Activated T-cell treated with anti-CD3 and anti-CD28 coated beads, Interleukin-2, amount 50 U/mL, for 72 hours (primary cell): ENCODE results near the gene ANO4. TPM values are rescaled to one million over a fixed set of nuclear protein-coding genes. Genes with fewer than 3 reads are reported as not detected.

Source experiments
- ATAC-seq, 2 donors: fragments of 150-1000 bp; cut with Tn5 transposase; replicated peaks in 1 of 2; 2 replicates each; pipeline ENCODE4 v1.10.0; 2021; ENCODE audit warnings: moderate library complexity in 2 of 2, mild to moderate bottlenecking in 1 of 2
- DNase-seq, 2 donors: peaks; one replicate each; pipeline ENCODE4 v3.0.0; 2021 to 2022; ENCODE audit warnings: mixed read lengths in 1 of 2
- H3K27ac Mint-ChIP-seq: one replicate; pipeline ENCODE4 v1.8.0; 2022; ENCODE audit warnings: mild to moderate bottlenecking, moderate library complexity, mixed read lengths
- H3K27me3 Mint-ChIP-seq: one replicate; pipeline ENCODE4 v1.8.0; 2022; ENCODE audit warnings: low read depth, mixed read lengths
- H3K36me3 Mint-ChIP-seq, 2 donors: one replicate each; pipeline ENCODE4 v1.8.0; 2022; ENCODE audit warnings: mixed read lengths in 2 of 2, mild to moderate bottlenecking in 1 of 2; ENCODE audit not compliant: insufficient read depth in 2 of 2
- H3K4me1 Mint-ChIP-seq: one replicate; pipeline ENCODE4 v1.8.0; 2022; ENCODE audit warnings: low read depth, mixed read lengths
- H3K4me3 Mint-ChIP-seq, 2 donors: one replicate each; pipeline ENCODE4 v1.8.0; 2022; ENCODE audit warnings: mild to moderate bottlenecking in 2 of 2, mixed read lengths in 2 of 2, moderate library complexity in 2 of 2
- H3K9me3 Mint-ChIP-seq, 2 donors: one replicate each; pipeline ENCODE4 v1.8.0; 2022; ENCODE audit warnings: mixed read lengths in 2 of 2
- total RNA-seq, 2 donors: library from RNA; stranded (reverse); gene quantifications; one replicate each; pipeline ENCODE4 v1.2.3, GENCODE V29; 2022

ANO4 gene
- total RNA-seq, 2 donors from 2014 or later = not detected

DNA sequence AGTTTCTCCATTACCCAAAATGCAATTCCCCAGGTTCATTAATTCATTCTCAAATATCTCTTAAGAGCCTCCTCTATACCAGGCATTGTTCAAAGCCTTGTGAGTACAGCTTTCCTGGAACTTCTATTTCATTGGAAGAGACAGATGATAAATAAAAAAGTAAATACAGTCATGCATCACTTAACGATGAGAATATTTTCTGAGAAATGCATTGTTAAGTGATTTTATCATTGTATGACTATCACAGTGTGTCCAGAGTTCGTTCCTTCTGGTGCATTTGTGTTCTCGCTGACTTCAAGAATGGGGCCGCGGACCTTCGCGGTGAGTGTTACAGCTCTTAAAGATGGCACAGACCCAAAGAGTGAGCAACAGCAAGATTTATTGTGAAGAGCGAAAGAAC, 66.0 kb downstream of the ANO4 start:
- no peaks in the 10 kb centered on the region for H3K27me3 Mint-ChIP-seq
- DNase-seq = no peak
- ATAC-seq = no peak
- H3K9me3 Mint-ChIP-seq = peaks cover 2% of the 10 kb centered on the region in 2 donors
- H3K4me3 Mint-ChIP-seq = no peak overlapping the region
- no peaks in the 10 kb centered on the region for H3K36me3 Mint-ChIP-seq
- H3K27ac Mint-ChIP-seq = no peak overlapping the region
- no peaks in the 10 kb centered on the region for H3K4me1 Mint-ChIP-seq

DNA sequence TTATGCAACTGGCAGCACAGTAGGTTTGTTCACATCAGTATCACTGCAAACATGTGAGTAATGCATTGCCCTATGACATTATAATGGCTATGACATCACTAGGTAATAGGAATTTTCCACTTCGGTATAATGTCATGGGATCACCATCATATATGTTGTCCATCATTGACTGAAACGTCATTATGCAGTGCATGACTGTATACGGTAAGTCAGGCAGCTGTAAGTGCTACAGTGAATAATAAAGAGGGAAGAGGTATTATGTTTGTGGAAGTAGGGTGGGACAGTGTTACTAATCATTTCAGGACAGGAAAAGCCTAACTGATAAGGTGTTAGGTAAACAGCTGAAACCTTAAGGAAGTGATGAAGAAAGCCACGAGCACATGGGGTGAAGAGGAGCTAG, 68.1 kb downstream of the ANO4 start:
- Mint-ChIP-seq H3K4me3 (no peak overlapping the region), H3K27ac (no peak overlapping the region), H3K9me3 (peaks cover 1 to 2% of the 10 kb centered on the region in 2 donors), H3K36me3 (no peaks in the 10 kb centered on the region), H3K27me3 (no peaks in the 10 kb centered on the region), H3K4me1 (no peaks in the 10 kb centered on the region)
- DNase-seq (no peak), ATAC-seq (no peak)

DNA sequence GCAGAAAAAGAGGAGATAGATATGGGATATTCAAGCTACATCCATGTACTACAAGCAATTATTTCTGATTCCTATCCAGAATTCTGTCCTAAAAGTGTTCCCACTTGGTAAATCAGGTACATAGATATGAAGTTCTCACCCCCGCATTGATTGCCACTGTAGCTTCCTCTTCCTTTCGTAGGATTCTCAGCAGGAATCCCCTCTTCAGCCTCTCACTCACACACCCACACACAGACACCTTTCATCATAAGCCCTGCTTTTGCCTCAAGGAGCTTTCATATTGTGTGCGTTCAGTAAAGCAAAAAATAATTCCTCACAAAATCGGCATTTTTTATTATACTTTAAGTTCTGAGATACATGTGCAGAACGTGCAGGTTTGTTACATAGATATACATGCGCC, 69.8 kb downstream of the ANO4 start:
- peaks cover 1 to 2% of the 10 kb centered on the region in 2 donors for H3K9me3 Mint-ChIP-seq
- ATAC-seq (no peak), DNase-seq (no peak)
- H3K27me3 Mint-ChIP-seq = no peaks in the 10 kb centered on the region
- no peak overlapping the region for H3K27ac Mint-ChIP-seq
- no peaks in the 10 kb centered on the region for H3K4me1 Mint-ChIP-seq
- H3K4me3 Mint-ChIP-seq = no peak overlapping the region
- H3K36me3 Mint-ChIP-seq = no peaks in the 10 kb centered on the region

DNA sequence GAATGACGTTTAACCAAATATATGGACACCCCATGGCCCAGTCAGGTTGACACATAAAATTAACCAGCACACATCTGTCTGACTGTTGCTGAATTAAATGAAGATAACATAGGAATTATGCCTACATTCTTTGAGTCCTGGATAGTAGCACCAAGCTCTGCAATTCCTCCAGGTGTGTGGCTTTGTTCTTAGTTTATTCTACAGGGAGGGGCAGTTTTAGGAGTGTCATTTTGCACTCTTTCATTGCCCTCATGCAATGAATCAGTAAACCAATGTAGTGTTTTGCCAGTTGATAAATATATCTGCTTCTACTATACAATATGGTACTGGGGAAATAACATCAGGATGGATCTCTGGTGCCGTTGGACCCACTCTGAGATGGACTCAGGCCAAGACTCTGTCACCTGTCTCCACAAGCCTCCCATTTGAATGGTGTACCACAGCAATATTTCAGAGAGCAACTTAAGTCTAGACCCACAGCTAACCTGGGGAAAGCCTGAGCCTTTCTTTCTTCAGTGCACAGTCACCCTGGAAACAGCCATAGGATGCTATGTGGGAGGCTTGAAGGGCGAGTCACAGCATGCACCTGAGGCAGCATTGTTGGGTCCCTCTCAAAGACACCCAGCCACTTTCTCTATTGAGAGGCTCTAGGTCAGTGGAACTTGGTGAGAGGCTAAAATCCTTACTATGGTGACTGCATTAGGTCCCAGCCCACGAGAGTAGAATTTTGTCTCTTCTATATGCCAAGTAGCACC, 73.2 kb downstream of the ANO4 start:
- ATAC-seq = no peak
- DNase-seq = no peak
- H3K36me3 Mint-ChIP-seq = no peaks in the 10 kb centered on the region
- peaks cover 1 to 2% of the 10 kb centered on the region in 2 donors for H3K9me3 Mint-ChIP-seq
- H3K27ac Mint-ChIP-seq = no peak overlapping the region
- no peaks in the 10 kb centered on the region for H3K27me3 Mint-ChIP-seq
- H3K4me1 Mint-ChIP-seq = no peaks in the 10 kb centered on the region
- no peak overlapping the region for H3K4me3 Mint-ChIP-seq

DNA sequence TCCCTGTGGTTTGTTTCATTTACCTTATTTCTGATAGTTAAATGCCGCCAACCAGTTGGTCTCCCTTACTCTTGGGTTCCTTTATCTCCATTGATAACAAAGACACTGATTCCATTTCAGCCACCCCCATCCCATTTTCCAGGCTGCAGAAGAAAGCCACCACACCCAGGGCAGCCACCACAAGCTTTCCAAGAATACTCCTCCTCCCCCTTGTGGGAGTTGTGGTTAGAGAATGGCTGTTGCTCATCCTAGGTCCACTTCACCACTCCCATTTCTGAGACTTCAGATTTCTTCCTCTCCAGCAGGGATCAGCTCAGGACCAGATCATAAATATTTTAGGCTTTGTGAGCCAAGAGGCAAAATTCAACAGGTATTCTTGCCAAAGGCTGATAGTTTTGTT, 73.9 kb downstream of the ANO4 start:
- DNase-seq = no peak
- no peak for ATAC-seq

DNA sequence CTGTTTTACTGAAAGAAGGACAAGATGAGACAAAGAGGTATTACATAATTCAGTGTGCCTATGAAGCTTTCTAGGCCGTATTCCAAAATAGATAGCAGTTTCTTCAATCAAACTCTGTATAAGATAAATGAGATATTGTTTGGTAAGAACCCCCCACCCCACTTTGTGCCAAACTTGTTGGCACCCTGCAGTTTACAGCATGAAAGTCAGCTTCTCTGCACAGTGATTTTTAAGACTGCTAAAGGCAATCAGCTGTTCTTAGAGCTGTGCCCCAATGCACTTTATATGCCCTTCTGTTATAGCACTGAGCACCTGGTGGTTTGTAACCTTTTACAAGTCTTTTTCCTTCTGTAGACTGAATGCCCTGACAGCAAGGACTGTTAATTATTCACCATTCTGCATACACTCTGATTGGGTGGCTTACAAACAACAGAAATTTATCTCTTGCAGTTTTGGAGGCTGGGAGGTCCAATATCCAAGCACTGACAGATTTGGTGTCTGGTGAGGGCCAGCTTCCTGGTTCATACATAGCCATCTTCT, 76.7 kb downstream of the ANO4 start:
- H3K36me3 Mint-ChIP-seq = no peaks in the 10 kb centered on the region
- no peaks in the 10 kb centered on the region for H3K4me1 Mint-ChIP-seq
- no peak overlapping the region for H3K27ac Mint-ChIP-seq
- no peak overlapping the region for H3K4me3 Mint-ChIP-seq
- H3K9me3 Mint-ChIP-seq = peaks cover 1 to 6% of the 10 kb centered on the region in 2 donors
- no peak for DNase-seq
- no peaks in the 10 kb centered on the region for H3K27me3 Mint-ChIP-seq
- ATAC-seq = no peak

More for the DNA sequence above, 73.9 kb downstream of the ANO4 start:
- H3K9me3 Mint-ChIP-seq = peaks cover 1 to 2% of the 10 kb centered on the region in 2 donors
- no peaks in the 10 kb centered on the region for H3K4me1 Mint-ChIP-seq
- H3K27me3 Mint-ChIP-seq = no peaks in the 10 kb centered on the region
- no peaks in the 10 kb centered on the region for H3K36me3 Mint-ChIP-seq
- H3K4me3 Mint-ChIP-seq = no peak overlapping the region
- no peak overlapping the region for H3K27ac Mint-ChIP-seq

DNA sequence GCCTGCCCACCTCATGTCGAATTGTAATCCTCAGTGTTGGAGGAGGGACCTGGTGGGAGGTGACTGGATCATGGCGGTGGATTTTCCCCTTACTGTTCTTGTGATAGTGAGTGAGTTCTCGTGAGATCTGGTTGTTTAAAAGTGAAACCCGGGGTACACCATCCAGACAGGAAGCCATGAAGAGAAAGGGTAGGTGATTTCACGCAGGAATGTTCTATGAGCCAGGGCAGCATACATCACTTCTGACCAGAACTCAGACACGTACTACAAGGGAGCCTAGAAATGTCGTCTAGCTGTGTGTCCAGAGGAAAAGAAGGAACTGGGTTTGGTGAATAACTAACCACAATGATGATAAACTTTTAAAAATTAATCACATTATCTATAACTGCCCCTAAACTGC, 80.6 kb downstream of the ANO4 start:
- no peak overlapping the region for H3K27ac Mint-ChIP-seq
- no peak for ATAC-seq
- peaks cover 1 to 7% of the 10 kb centered on the region in 2 donors for H3K9me3 Mint-ChIP-seq
- no peak overlapping the region for H3K4me3 Mint-ChIP-seq
- no peaks in the 10 kb centered on the region for H3K27me3 Mint-ChIP-seq
- no peaks in the 10 kb centered on the region for H3K36me3 Mint-ChIP-seq
- H3K4me1 Mint-ChIP-seq = no peaks in the 10 kb centered on the region
- no peak for DNase-seq

DNA sequence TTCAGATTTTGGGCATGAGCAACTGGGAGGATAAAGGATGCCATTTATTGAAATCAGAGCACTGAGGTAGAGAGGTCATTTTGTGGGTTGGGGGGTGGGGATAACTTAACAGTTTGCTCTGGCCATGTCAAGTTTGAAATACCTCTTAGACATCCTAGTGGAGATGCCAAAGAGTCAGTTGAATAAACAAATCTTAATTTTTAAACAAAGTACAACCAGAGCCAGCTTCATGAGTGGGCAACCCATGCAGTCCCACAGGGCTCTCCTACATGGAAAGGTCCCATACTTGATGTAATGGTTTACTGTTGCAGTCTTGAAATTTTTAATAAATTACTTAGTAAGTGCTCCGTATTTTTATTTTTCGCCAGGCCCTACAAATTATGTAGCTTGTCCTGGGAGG, 81.2 kb downstream of the ANO4 start:
- Mint-ChIP-seq H3K27me3 (no peaks in the 10 kb centered on the region), H3K4me3 (no peak overlapping the region), H3K27ac (no peak overlapping the region), H3K9me3 (peaks cover 1 to 7% of the 10 kb centered on the region in 2 donors), H3K4me1 (no peaks in the 10 kb centered on the region), H3K36me3 (no peaks in the 10 kb centered on the region)
- no peak for ATAC-seq
- no peak for DNase-seq

DNA sequence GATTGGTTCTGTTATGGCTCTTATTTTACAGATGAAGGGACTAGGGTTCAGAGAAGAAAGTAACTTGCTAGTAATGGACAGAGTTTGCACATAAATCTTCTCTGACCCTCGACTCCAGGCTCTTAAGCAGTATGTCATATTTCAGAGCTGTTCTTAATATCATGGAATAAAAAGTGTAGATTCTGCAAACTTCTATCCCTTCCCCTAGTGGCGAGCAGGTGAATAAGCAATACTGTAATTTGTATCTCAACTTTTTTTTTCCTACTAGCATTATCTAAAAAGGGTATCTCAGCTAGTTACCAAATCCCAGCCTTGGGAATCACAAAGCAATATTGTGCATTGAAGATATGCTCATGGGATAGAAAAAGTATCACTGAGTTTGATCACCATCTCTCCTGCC, 83.2 kb downstream of the ANO4 start:
- Mint-ChIP-seq H3K4me1 (no peaks in the 10 kb centered on the region), H3K36me3 (no peaks in the 10 kb centered on the region), H3K4me3 (no peak overlapping the region), H3K27me3 (no peaks in the 10 kb centered on the region), H3K9me3 (peaks cover 1 to 7% of the 10 kb centered on the region in 2 donors), H3K27ac (no peak overlapping the region)
- no peak for DNase-seq
- no peak for ATAC-seq

DNA sequence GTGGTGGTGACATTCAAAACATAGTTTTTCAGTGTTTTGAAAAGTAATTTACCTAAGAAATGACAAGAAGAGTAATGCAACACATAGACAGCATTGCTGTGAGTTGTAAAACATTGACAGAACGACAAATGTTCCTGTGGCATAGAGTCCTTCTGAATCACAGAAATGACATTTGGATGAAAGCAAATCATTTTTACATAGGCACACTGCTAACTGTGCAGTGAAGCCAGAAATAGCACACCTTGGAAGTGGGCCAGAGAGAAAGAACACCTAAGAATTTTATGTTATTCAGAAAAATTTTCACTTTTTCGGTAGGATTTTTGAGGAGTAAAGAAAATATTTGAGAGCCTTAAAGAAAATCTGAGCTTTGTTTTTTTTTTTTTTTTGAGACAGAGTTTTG, 100.6 kb downstream of the ANO4 start:
- H3K27me3 Mint-ChIP-seq = no peaks in the 10 kb centered on the region
- ATAC-seq (no peak), DNase-seq (no peak)
- H3K36me3 Mint-ChIP-seq = no peaks in the 10 kb centered on the region
- no peak overlapping the region for H3K4me3 Mint-ChIP-seq
- peaks cover 0 to 3% of the 10 kb centered on the region in 2 donors for H3K9me3 Mint-ChIP-seq
- H3K27ac Mint-ChIP-seq = no peak overlapping the region
- no peaks in the 10 kb centered on the region for H3K4me1 Mint-ChIP-seq

DNA sequence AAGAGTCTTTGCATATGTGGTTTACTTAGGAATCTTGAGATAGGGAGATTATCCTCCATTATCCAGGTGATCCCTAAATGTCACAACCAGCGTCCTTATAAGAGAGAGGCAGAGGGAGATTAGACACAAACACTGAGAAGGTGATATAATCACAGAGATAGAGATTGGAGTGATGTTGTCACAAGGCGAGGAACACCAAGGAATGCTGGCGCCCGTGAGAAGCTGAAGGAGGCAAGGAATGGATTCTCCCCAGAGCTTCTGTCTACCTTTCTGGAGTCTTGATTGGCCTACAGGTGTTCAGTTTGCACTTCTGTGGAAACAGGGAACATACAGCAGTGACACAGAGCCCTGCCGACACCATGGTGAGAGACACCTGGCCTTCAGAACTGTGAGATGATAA, 101.6 kb downstream of the ANO4 start:
- no peak for DNase-seq
- peaks cover 0 to 3% of the 10 kb centered on the region in 2 donors for H3K9me3 Mint-ChIP-seq
- H3K36me3 Mint-ChIP-seq = no peaks in the 10 kb centered on the region
- no peak for ATAC-seq
- no peaks in the 10 kb centered on the region for H3K27me3 Mint-ChIP-seq
- no peaks in the 10 kb centered on the region for H3K4me1 Mint-ChIP-seq
- H3K4me3 Mint-ChIP-seq = no peak overlapping the region
- no peak overlapping the region for H3K27ac Mint-ChIP-seq

DNA sequence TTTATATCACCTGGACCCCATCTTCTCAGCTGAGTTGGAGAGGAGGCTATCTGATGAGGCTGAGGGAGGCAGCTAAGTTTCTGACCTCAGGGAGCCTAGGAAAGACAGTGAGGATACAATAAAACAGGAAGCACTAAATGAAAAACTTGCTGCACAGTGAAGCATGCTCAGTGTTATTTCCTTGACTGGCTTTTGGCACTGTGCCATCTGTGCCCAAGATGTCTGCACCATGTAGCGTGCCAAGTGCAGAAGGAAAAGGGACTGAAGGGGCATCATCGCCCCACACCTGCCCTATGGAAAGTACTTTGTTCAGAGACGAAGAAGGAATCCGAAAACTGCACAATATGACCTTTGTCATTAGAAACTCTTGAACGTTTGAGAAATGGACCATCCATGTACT, 102.7 kb downstream of the ANO4 start:
- Mint-ChIP-seq H3K27ac (no peak overlapping the region), H3K4me3 (no peak overlapping the region), H3K36me3 (no peaks in the 10 kb centered on the region), H3K9me3 (peaks cover 0 to 3% of the 10 kb centered on the region in 2 donors), H3K27me3 (no peaks in the 10 kb centered on the region), H3K4me1 (no peaks in the 10 kb centered on the region)
- ATAC-seq (no peak), DNase-seq (no peak)

DNA sequence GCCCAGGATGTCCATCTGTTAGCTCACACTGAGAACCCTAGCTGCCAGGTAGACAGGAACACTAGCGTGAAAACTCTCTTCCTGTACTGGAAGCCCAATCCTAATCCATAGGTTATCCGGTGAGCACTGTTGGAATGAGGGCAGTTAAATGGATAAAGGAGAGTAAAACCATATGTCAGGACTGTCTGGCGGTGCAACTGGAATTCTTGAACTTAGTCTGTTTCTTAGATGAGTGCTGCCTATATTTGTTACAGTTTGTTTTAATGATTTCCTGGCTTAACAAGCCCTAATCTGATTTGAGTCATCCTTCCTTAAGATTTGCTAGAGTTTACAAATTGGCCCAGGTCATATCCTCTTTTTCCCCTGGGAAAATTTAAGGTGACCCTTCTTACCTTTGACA, 104.7 kb downstream of the ANO4 start:
- peaks cover 3 to 4% of the 10 kb centered on the region in 2 donors for H3K9me3 Mint-ChIP-seq
- DNase-seq (no peak), ATAC-seq (no peak)
- H3K27me3 Mint-ChIP-seq = no peaks in the 10 kb centered on the region
- H3K36me3 Mint-ChIP-seq = peaks cover 0 to 2% of the 10 kb centered on the region in 2 donors
- H3K4me3 Mint-ChIP-seq = no peak overlapping the region
- H3K27ac Mint-ChIP-seq = no peak overlapping the region
- no peaks in the 10 kb centered on the region for H3K4me1 Mint-ChIP-seq

DNA sequence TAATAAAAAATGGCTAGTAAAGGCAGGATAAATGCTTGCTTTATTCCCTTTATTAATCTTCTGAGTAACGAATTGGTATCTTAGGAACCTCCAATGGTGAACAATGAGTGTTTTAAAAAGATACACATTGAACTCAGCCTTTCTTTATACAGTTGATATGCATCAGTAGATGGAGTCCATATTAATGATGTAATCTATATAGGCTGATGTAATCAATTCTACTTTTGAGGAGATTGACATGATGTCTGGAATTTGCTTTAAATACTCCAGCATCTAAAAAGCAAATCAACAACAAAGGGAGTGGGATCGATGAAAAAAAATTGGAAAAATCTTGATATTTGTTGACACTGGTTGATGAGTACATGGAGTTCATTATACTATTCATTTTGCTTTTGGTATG, 106.2 kb downstream of the ANO4 start:
- H3K9me3 Mint-ChIP-seq = peaks cover 3 to 4% of the 10 kb centered on the region in 2 donors
- H3K4me3 Mint-ChIP-seq = no peak overlapping the region
- peaks cover 0 to 2% of the 10 kb centered on the region in 2 donors for H3K36me3 Mint-ChIP-seq
- H3K27ac Mint-ChIP-seq = no peak overlapping the region
- H3K4me1 Mint-ChIP-seq = no peaks in the 10 kb centered on the region
- DNase-seq = no peak
- ATAC-seq = no peak
- no peaks in the 10 kb centered on the region for H3K27me3 Mint-ChIP-seq
